Activated CD8-positive, alpha-beta memory T cell treated with anti-CD3 and anti-CD28 coated beads, Interleukin-2, amount 50 U/mL, for 24 hours (primary cell): ENCODE data around the gene SLC12A9.
"Not testable (repeated sequence)": the region's sequence is repeated elsewhere in the genome, so short reads cannot be mapped to it uniquely, and the experiment has no call there.

Experiments
- DNase-seq: peaks from one replicate; pipeline ENCODE4 v3.0.0-alpha.2; 2020; ENCODE audit errors: extremely low read depth

SLC12A9 gene

GRCh38 chr7:100895956-100896731, 43.6 kb downstream of the SLC12A9 start:
- no peak for DNase-seq

DNA sequence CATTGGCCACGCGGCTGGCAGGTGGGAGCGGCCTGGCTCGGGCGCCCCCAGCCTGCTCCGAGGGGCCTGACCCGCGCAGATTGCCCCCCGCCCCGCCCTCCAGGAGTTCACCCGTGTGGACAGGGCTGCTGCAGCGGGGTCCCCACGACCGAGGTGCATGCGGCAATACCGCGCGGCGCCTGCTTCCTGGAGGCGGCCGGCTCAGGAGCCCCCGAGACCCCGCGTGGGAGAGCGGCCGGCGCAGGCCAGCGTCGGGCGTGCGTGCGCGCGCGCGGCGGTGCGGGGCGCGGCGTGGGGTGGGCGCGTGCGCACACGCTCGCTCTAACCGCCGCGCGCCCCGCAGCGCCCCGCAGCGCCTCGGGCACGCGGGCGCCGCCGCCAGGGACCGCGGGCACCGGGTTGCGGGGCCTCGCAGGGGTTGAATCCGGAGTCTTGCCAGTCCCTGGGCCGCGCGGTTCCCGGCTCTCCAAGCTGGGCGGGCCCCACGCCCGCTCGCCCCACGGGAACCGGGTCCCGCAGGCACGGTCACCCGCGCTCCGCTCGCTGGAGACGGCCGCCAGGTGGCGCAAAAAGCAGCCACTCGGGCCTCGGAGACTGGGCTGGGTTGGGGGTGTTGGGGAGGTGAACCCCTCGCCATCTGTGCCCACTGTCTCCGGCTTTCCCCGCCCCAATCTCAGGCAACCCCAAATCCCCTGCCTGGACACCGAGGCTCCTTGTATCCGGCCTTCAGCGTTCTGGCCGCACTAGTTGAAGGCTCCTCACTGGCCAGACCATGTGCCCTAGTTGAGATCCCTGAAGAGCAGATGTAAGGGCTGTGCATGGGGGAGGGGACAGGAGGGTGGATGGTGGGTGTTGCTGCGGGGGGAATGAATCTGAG, 44.5 kb downstream of the SLC12A9 start:
- DNase-seq: no peak

- DNase-seq: no peak
Observed at GRCh38 chr7:100897772-100898454, 45.4 kb downstream of the SLC12A9 start.

DNA sequence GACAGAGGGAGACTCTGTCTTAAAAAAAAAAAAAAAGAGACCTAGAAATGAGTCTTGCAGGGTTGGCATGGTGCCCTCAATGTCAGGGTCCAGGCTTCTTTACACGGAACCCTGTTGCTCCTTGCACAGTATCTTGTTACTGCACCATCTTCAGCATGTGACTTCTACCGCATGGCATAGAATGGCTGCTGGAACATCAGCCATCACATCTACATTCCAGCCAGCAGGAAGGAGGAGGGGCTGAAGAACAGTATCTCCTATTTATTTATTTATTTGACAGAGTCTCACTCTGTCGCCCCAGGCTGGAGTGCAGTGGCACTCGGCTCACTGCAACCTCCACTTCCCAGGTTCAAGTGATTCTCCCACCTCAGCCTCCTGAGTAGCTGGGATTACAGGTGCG, 46.9 kb downstream of the SLC12A9 start:
- DNase-seq: no peak

- no peak for DNase-seq
Observed at GRCh38 chr7:100900978-100901377, 48.5 kb downstream of the SLC12A9 start.

DNA sequence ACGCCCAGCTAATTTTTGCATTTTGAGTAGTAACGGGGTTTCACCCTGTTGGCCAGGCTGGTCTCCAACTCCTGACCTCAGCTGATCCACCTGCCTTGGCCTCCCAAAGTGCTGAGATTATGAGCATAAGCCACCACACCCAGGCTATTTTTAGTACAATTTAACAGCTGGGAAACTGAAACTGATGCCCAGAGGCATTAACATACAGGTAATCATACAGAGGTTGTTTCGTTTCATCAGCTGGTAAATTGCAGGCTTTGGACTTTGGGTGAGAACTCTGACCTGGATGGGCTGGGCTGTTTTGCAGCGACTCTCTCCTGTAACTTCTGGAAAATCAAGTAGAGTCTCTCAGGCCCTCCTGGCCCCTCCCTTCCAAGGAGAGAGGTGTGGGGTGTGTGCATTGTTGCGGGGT, 49.4 kb downstream of the SLC12A9 start:
- DNase-seq: no peak

DNA sequence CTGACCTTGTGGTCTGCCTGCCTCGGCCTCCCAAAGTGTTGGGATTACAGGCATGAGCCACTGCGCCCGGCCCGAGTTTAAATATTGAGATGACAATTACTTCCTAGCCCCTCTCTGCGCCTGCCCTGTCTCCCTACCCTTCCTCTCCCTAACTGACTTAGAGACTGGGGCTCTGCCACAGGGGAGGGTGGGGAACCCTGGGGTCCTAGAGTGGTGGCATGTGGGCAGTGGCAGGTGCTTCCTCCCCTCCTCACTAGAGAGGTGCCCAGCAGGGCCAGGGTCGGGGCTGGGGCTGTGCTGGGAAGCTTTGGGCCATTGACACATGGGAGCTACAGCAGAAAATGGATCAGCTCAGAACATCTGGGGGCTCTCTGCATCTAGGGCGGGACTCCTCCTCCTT, 50.1 kb downstream of the SLC12A9 start:
- no peak for DNase-seq

GRCh38 chr7:100908512-100908911, 56.0 kb downstream of the SLC12A9 start:
- no peak for DNase-seq

GRCh38 chr7:100910443-100910842, 57.9 kb downstream of the SLC12A9 start:
- DNase-seq: not testable (repeated sequence)

GRCh38 chr7:100911484-100911883, 59.0 kb downstream of the SLC12A9 start:
- DNase-seq: no peak

- DNase-seq: no peak
Observed at GRCh38 chr7:100914208-100914878, 61.8 kb downstream of the SLC12A9 start.

- no peak for DNase-seq
Observed at GRCh38 chr7:100914879-100915447, 62.5 kb downstream of the SLC12A9 start.
